Adipocyte (in vitro differentiated cells): ENCODE measurements around the gene MYADML2.

Source experiments
- DNase-seq: peaks from one replicate; pipeline ENCODE4 v3.0.0-alpha.2; 2015; ENCODE audit warnings: low read depth
- H3K27me3 ChIP-seq: replicated peaks from 2 replicates; pipeline ENCODE4 v1.7.0; 2013; ENCODE audit warnings: mild to moderate bottlenecking, low read length, moderate library complexity; ENCODE audit not compliant: control insufficient read depth, insufficient read depth
- H3K36me3 ChIP-seq: 2 replicates; pipeline ENCODE4 v1.7.0; 2013; ENCODE audit warnings: low read length, mild to moderate bottlenecking, moderate library complexity; ENCODE audit not compliant: control insufficient read depth, insufficient read depth, severe bottlenecking
- H3K4me1 ChIP-seq: 2 replicates; pipeline ENCODE4 v1.7.0; 2013; ENCODE audit warnings: mild to moderate bottlenecking, low read length, moderate library complexity; ENCODE audit not compliant: control insufficient read depth, insufficient read depth
- H3K4me3 ChIP-seq: 2 replicates; pipeline ENCODE4 v1.7.0; 2013; ENCODE audit warnings: mild to moderate bottlenecking, low read length, moderate library complexity
- H3K9ac ChIP-seq: 2 replicates; pipeline ENCODE4 v1.7.0; 2013; ENCODE audit warnings: mild to moderate bottlenecking, low read length, moderate library complexity
- H3K9me3 ChIP-seq: 2 replicates; pipeline ENCODE4 v1.7.0; 2013; ENCODE audit warnings: mild to moderate bottlenecking, low read length, moderate library complexity; ENCODE audit not compliant: control insufficient read depth

Gene MYADML2

DNA sequence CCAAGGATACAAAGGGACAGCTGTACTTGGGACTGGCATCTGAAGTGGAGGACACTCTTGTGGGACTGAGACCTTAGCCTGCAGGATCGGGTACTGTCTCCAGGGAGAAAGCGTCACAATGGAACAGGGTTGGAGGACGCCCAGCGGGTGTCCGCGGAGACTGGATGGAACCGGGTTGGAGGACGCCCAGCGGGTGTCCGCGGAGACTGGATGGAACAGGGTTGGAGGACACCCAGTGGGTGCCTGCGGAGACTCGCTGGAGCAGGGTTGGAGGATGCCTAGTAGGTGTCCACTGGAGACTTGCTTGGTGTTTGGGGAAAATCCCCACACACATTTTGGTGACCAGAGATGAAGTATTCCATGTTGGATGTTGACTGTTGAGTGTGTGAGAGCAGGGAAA is at the start of gene MYADML2:
Gene MYADML2, minus strand, starts transcription at position 45 of the 400 bp plus-strand sequence. CDS start 5,492 bp downstream, outside the sequence.
- Histone ChIP-seq H3K27me3 (peaks cover 14% of the 10 kb centered on the region), H3K9me3 (no peaks in the 10 kb centered on the region), H3K9ac (no peak within 1 kb of the TSS), H3K4me1 (no peaks in the 10 kb centered on the region), H3K36me3 (no peaks in the 10 kb centered on the region), H3K4me3 (no peak within 1 kb of the TSS)
- no peak for DNase-seq

DNA sequence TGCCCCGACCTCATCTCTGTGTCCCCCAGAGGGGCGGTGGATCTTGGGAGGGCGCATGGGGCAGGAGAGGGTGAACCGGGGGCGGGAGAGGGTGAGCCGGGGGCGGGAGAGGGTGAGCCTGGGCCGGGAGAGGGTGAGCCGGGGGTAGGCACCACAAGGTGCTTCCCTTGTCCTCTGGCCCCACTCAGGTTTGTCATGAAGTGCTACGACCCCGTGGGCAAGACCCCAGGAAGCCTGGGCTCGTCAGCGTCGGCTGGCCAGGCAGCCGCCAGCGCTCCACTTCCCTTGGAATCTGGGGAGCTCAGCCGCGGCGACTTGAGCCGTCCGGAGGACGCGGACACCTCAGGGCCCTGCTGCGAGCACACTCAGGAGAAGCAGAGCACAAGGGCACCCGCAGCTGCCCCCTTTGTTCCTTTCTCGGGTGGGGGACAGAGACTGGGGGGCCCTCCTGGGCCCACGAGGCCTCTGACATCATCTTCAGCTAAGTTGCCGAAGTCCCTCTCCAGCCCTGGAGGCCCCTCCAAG is 49.3 kb upstream of the MYADML2 start:
- peaks cover 10% of the 10 kb centered on the region for H3K4me1 ChIP-seq
- peaks cover 11% of the 10 kb centered on the region for H3K36me3 ChIP-seq
- no peak overlapping the region for H3K4me3 ChIP-seq
- DNase-seq = no peak
- H3K27me3 ChIP-seq = no peaks in the 10 kb centered on the region
- H3K9me3 ChIP-seq = no peaks in the 10 kb centered on the region
- H3K9ac ChIP-seq = no peak overlapping the region

DNA sequence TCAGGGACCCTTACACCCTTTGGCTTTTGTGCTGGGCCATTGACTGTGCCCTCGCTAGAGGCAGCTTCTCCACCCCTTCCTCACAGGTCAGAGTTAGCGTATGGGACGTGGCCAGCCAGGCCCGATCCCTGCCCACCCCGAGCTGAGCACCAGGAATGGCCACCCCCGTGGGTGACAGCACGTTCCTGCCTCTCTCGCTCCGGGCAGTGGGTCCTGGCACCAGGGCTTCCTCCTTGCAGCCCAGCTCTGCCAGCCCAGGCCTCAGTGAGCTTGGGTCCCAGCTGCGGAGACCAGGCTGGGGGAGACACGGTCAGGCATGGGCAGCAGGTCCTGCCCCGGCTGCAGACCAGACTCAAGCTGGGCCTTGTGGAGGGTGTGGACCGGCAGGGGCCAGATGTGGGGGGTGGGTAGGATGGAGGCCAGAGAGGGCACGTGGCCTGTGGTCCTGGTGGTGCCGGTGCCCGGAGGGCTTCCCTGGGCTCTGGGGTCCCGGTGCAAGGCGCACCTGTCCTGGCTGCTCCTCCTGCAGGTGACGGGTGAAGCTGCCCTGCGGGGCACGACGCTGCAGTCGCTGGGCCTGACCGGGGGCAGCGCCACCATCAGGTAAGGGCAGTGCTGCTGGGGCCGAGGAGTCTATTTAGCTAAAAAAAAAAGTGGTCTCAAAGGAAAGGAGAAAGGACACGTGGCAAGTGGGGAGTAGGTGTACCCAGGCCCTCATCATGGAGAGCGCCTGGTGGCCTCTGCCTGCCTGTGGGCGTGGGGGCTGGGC is 48.6 kb upstream of the MYADML2 start:
- Histone ChIP-seq H3K9me3 (no peaks in the 10 kb centered on the region), H3K36me3 (peaks cover 11% of the 10 kb centered on the region), H3K9ac (no peak overlapping the region), H3K4me3 (no peak overlapping the region), H3K27me3 (no peaks in the 10 kb centered on the region), H3K4me1 (peaks cover 11% of the 10 kb centered on the region)
- DNase-seq = no peak

- no peaks in the 10 kb centered on the region for H3K9me3 ChIP-seq
- peaks cover 11% of the 10 kb centered on the region for H3K36me3 ChIP-seq
- no peaks in the 10 kb centered on the region for H3K27me3 ChIP-seq
- H3K4me3 ChIP-seq = no peak overlapping the region
- DNase-seq = no peak
- peaks cover 11% of the 10 kb centered on the region for H3K4me1 ChIP-seq
- H3K9ac ChIP-seq = no peak overlapping the region
Measured at GRCh38 chr17:81994593-81995462, 47.8 kb upstream of the MYADML2 start.

DNA sequence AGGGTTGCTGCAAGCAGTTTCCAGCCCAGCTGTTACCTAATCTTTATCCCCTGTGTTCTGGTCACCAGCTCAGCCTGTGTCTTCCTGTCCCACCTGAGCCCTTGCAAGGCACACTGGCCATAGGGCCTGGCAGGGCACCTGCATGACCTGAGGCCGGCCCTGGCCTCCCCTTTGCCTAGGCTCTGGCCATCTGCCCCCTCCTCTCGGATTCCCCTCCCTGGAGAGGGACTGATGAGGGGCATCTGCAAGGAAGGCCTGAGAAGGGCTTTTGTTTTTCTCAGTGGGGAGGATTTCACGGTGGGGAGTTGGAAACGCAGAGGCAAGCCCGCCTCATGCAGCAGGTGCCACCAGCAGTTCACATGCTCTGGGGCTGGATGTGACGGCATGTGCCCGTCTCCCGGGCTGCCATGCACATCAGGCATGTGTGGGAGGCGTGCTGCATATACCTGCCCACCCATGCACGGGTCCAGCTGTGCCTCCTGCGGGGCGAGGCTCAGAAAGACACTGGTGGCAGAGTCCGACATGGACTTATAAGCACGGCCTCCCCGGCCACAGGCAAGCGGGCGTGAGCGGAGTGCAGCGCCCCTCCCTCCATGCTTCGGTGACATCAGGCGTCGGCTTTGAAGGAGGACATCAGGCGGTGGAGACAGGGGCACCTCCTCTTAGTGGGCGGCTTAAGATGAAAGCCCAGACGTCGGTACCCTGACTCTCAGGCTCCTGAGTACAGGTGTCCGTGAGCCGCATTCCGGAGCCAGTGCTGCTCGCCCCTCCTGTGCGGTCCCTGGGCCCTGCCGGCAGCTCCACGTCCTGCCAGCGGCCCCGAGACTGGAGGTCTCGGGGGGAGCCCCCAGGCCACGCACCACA is 46.9 kb upstream of the MYADML2 start:
- H3K4me1 ChIP-seq = peaks cover 11% of the 10 kb centered on the region
- DNase-seq = no peak
- H3K9ac ChIP-seq = no peak overlapping the region
- H3K36me3 ChIP-seq = peaks cover 11% of the 10 kb centered on the region
- no peaks in the 10 kb centered on the region for H3K27me3 ChIP-seq
- no peaks in the 10 kb centered on the region for H3K9me3 ChIP-seq
- H3K4me3 ChIP-seq = no peak overlapping the region

DNA sequence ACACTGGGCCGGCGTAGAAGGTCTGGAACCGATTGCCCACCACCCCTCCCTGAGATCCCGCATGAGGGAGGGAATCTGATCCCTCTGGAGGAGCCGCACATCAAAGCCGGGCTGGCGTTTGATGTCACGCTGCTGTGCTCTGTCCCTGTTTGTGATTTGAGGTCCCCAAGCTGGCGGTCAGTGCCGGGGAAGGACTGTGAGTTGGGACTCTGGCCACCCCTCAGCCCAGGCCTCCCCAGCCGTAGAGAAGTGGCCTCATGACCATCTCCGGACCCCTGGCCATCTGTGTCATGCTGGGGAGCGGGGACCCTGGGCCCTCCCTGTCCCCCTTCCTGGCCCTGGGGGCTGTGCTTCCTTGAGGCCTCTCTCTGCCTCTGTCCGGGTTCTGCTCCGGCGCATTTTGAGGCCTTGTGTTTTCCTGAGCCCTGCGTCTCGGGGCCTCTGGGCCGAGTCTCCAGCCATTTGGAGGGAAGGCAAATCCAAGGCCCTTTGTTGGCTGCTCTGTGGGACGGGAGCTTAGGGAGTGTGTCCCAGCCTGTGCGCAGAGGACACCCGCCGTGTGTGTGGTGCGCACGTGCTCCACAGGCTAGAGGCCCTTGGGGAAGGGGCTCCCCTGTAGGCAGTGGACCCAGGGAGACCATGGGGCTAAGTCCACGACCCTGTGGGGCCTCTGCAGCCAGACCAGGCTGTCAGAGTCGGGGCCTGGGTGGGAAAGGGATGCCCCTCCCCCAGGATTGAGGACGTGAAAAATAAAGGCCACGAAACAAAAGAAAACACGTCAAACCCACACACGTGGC is 45.5 kb upstream of the MYADML2 start:
- peaks cover 11% of the 10 kb centered on the region for H3K4me1 ChIP-seq
- no peaks in the 10 kb centered on the region for H3K9me3 ChIP-seq
- H3K9ac ChIP-seq = no peak overlapping the region
- no peak overlapping the region for H3K4me3 ChIP-seq
- peaks cover 11% of the 10 kb centered on the region for H3K36me3 ChIP-seq
- DNase-seq = no peak
- no peaks in the 10 kb centered on the region for H3K27me3 ChIP-seq

DNA sequence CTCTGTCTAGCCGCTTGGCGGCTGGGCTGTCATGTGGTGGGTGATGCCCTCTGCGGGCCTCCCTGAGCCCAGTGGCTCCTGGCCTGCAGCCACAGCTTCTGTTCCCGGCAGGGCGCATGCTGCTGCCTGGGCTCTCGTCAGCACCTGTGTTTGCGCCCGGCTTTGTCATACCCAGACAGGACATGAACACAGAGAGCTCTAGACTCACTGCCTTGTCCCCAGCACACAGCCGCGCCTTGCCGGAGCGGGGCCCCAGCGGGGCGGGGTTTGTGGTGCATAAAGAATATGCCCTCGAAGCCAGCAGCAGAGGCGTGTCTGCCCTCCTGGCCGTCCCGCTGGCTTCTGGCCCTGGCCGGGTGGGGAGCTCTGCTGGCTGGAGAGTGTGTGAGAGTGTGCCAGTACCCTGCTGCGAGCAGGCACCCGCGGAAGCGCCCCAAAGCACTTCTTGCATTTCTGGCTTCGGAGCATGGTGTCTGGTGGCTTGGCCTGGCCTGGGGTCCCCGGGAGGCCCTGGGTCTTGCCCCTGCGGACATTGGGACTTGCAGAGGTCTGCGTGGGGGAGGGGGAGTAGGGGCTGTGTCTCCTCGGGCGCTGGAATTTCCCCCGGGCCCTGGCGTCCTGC is 44.8 kb upstream of the MYADML2 start:
- Histone ChIP-seq H3K9me3 (no peaks in the 10 kb centered on the region), H3K4me3 (no peak overlapping the region), H3K36me3 (peaks cover 8% of the 10 kb centered on the region), H3K27me3 (no peaks in the 10 kb centered on the region), H3K4me1 (peaks cover 11% of the 10 kb centered on the region), H3K9ac (no peak overlapping the region)
- DNase-seq = peak; percentile 82

DNA sequence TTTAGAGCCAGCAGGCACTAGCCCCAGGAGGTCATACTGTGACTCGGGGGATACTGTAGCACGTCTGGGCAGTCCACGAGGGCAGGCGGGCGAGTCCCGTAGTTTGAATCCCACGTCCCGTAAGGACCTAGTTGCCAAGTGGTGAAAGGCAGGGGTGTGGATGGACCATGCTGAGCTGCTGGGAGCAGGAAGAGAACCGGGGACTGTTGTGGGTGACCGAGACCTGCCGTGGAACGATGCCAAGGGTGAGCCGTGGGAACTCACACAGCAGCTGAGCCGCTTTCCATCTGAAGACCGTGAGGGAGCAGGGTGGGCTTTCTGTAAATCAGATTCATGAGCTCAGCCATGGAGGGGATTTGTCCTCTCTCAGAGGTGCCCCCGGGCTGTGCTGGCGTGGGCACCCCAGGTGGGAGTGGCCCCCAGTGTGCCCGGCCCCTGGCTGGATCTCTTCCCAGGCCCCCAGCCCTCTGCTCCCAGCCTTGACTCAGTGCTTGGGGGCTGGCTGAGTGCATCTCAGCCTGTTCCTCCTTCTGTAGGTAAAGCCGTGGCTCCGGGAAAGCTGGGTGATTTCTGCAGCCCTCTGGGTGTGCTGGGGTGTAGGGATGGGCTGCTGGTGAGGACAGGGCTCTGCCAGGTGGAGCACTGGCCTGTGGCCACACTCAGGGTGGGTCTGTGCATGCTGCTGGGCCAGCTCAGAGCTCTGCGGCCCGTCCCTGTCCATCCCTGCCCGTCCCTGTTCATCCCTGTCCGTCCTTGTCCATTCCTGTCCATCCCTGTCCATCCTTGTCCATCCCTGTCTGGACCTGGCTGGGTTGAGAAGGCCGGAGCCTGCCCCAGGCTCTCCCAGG is 44.0 kb upstream of the MYADML2 start:
- H3K9ac ChIP-seq = no peak overlapping the region
- H3K27me3 ChIP-seq = no peaks in the 10 kb centered on the region
- H3K9me3 ChIP-seq = no peaks in the 10 kb centered on the region
- H3K36me3 ChIP-seq = peaks cover 12% of the 10 kb centered on the region
- peaks cover 11% of the 10 kb centered on the region for H3K4me1 ChIP-seq
- no peak overlapping the region for H3K4me3 ChIP-seq
- DNase-seq = no peak

DNA sequence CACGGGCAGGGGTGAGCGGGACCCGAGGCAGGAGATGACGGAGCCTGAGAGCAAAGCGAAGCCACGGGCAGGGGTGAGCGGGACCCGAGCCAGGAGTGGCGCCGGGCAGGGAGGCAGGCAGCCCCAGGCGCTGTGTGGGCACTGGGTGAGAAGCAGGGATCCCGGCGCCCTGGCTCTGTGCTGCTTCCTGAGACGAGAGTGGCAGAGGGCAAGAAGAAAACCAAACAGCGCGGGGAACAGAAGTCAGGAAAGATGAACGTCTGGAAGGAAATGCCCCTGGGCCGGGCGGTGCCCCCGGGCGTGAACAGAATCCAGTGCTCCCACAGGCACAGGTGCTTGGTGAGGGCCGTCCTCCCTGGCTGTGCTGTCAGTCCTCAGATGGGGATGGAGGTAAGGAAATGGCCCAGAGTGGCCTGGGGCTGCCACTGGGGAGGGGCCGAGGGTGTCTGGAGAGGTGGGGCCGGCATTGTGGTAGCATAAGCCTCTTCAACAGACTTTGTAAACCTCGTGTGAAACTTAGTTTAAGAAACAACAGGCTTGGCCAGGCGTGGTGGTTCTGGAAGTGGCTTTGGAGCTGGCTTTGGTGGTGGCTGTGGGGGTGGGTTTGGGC is 40.2 kb upstream of the MYADML2 start:
- DNase-seq = no peak
- no peak overlapping the region for H3K4me3 ChIP-seq
- H3K4me1 ChIP-seq = peaks cover 10% of the 10 kb centered on the region
- no peaks in the 10 kb centered on the region for H3K27me3 ChIP-seq
- H3K9ac ChIP-seq = no peak overlapping the region
- no peaks in the 10 kb centered on the region for H3K9me3 ChIP-seq
- H3K36me3 ChIP-seq = peaks cover 25% of the 10 kb centered on the region
